ENCODE results near the gene SLC46A1.
A peak's percentile ranks its signal among the peaks of the same experiment; 100 is the strongest.
"Not testable (repeated sequence)": the region's sequence is repeated elsewhere in the genome, so short reads cannot be mapped to it uniquely, and the experiment has no call there.

SLC46A1 gene

GRCh38 chr17:28405632-28406472 is at the start of gene SLC46A1:
Gene SLC46A1 (minus strand): TSS chr17:28406212. CDS start chr17:28406114, 98 bp downstream.
- peak; percentile 27 for DNase-seq (ENCODE audit: low read depth)

DNA sequence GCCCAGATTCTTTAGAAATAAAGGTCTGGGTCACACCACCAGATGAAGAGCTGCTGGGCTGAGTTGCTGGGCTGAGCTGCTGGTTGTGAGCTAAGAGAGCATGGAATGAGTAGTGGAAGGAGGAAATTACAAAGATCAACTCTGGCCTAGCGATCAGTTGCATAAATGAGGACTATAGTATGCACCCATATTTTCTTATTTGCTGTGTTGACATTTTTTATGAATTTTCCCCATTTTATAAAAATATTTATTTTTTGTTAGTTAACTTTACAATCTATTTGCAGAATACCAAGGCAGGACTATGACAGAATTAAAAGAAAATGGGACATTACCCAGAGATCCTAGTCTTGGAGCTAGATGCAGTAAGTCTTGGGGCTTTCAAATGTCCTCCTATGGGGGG is 43.8 kb upstream of the SLC46A1 start:
- no peak for DNase-seq (ENCODE audit: low read depth)

DNA sequence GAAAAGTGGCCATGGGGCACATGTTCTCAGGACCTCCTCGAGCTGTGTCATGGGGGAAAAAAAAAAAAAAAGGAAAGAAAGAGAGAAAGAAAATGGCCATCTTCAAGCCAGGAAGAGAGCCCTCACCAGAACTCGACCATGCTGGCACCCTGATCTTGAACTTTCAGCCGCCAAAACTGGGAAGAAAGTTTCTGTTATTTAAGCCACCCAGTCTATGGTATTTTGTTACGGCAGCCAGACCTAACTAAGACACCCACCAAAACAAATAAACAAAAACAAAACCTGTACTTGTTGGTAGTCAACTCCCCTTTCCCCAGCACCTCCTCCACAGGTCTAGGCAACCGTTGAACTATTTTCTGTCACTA is 41.4 kb upstream of the SLC46A1 start:
- no peak for DNase-seq (ENCODE audit: low read depth)

DNA sequence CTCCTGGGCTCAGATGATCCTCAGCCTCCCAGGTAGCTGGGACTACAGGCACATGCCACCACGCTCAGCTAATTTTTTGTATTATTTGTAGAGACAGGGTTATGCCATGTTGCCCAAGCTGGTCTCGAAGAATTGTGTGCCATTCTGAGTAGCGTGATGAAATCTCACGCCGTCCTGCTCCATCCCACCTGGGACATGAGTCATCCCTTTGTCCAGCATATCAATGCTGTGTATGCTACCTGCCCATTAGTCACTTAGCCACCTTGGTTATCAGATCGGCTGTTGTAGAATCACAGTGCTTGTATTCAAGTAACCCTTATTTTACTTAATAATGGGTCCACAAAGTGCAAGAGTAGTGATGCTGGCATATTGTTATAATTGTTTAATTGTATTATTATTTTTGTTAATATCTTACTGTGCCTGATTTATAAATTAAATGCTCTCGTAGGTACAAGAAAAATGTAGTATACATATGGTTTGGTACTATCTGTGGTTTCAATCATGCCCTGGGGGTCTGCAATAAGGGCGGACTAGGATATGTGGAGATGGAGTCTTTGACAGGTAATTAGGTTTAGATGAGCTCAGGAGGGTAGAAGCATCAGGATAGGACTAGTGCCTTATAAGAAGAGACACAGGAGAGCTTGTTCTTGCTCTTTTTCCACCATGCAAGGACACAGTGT is 40.8 kb upstream of the SLC46A1 start:
- no peak for DNase-seq (ENCODE audit: low read depth)

DNA sequence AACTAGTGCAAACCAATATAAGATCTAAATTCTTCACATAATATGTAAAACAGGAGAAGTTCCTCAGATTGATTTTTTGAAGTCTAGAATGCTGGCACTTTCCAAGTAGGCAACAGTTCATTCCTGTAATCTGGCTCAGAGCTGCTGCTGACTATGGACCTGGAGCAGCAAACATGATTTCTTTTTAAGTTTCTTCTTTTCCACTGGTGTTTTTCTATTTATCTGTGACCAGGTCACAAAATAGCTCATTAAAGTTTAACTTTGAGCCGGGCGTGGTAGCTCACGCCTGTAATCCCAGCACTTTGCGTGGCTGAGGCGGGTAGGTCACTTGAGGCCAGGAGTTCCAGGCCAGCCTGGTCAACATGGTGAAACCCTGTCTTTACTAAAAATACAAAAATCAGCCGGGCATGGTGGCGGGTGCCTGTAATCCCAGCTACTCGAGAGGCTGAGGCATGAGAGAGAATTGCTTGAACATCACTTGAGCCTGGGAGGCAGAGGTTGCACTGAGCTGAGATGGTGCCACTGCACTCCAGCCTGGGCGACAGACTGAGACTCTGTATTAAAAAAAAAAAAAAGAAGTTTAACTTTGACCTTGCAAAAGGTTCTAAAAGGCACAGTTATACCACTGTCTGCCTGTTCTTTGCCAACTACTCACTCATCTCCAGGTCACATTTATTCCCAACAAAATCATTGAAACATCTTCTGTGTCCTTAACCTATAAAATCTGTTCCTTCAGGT is 38.1 kb upstream of the SLC46A1 start:
- DNase-seq (ENCODE audit: low read depth) = no peak

- DNase-seq (ENCODE audit: low read depth) = not testable (repeated sequence)
Observed at GRCh38 chr17:28434326-28434725, 28.3 kb upstream of the SLC46A1 start.

DNA sequence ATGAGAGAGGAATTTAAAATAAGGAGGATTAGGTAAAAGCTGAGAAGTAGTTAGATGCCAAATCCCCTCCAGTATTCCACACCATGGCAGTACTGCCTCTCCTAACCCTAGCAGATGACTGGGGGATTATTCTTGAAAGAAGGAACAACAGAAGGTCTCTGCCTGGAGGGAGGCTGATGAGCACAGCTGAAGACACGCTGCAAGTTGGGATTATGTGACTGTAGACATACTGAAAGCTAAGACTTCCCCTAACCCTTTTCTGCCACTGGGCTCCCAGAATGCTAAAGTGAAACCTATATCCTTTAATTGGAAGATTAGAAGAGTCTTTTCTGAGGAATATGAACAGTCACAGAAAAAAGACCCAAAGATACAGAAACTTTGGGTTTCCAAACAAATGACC is 27.7 kb upstream of the SLC46A1 start:
- DNase-seq (ENCODE audit: low read depth) = no peak

GRCh38 chr17:28427982-28428381 is 22.0 kb upstream of the SLC46A1 start:
- not testable (repeated sequence) for DNase-seq (ENCODE audit: low read depth)

DNA sequence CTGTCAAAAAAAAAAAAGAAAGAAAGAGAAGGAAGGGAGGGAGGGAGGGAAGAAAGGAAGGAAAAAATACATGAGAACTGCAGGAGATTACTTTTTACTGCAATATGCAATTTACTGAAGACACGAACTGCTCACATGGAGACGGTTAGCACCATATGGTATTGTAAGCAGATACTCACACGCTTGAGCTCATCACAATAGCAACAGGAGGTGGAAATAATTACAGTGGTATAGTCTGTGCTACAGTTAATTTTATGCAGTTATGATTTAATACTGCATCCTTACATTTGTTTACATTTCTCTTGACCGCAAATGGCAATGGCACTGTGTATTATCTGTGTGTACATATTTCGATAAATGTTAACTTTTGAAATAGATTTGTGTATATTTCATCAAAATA is 21.4 kb upstream of the SLC46A1 start:
- DNase-seq (ENCODE audit: low read depth) = peak; percentile 72

- DNase-seq (ENCODE audit: low read depth) = no peak
Observed at GRCh38 chr17:28426081-28426519, 20.1 kb upstream of the SLC46A1 start.

DNA sequence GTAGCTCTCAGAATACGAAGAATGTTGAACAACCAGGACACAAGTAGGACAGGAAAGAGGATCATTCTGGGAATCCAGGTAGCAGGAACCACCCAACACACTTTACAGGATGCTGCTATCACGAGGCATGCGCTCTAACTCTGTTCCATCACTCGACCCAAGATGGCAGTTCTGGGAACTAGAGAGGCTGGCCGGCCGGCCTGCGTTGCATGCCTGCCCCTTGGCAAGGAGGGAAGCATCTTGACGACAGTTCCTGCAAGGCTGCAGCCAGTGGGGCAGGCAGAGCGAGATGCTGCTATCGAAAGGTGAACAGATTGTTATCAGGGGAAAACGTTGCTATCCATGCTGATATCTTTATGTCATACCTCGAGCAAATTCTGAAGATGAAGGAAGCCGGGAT is 19.2 kb upstream of the SLC46A1 start:
- DNase-seq (ENCODE audit: low read depth) = no peak

GRCh38 chr17:28421787-28422305 is 15.8 kb upstream of the SLC46A1 start:
- DNase-seq (ENCODE audit: low read depth) = no peak

- DNase-seq (ENCODE audit: low read depth) = peak; percentile 58
Observed at GRCh38 chr17:28416703-28417311, 10.8 kb upstream of the SLC46A1 start.

DNA sequence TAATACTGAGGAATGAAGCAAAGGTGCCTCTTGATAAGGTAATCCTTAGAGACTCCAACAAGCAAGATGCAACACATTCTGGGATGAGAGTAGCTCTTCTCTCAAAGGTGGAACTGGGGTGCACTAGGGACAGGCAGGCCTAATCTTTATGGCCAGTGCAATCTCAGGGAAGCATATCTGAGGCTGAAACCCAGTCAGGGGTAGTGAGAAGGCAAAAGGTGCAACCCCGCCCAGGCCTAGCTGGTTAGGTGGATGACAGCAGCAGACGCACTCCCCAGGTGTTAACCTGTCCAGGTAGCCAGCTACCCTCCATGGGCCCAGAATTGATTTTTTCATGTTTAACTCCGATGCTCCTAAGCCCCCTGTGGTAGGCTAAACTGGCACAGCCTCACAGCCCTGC is 9.9 kb upstream of the SLC46A1 start:
- DNase-seq (ENCODE audit: low read depth) = no peak

GRCh38 chr17:28413804-28414203 is 7.8 kb upstream of the SLC46A1 start:
- no peak for DNase-seq (ENCODE audit: low read depth)

GRCh38 chr17:28412099-28412498 is 6.1 kb upstream of the SLC46A1 start:
- DNase-seq (ENCODE audit: low read depth) = no peak

GRCh38 chr17:28407974-28408306 is 1.9 kb upstream of the SLC46A1 start:
- DNase-seq (ENCODE audit: low read depth) = no peak

DNA sequence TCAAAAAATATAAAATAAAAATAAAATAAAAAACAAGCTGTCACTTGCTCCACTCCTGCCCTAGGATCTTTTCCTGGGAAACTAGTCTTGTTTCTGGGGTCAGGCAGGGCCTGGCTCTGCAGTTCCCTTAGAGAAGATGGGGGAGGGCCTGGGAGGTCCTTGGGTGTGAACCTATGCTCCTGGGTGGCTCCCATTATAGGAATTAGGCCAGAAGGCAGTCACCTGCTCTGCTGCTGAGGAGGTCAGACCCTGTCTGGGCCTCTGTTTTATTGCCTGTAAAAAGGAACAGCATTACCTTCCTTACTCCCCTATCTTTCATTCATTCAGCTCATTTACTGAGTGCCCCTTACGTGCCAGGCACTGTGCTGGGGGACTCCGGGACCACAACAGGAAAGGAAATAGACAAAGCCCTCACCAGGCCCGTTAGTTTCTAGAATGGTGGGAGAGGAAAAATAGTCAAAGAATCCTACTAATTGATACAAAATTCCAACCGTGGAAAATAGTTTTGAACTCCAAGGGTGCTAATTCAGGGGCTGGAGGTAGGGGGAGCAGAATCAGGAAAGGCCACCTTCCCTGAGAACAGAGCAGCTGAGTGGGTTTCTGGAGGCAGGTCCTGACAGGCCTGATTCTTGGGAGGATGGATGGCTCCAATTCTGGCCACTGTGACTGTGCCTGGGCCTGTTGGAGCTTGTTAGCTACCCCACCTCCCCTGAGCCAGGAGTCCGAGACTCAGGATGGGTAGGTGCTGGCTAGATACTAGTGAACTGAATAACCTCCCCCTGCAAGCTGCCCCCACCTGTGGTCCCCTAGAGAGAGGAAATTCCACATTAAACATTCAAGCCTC is 1.3 kb upstream of the SLC46A1 start:
- no peak for DNase-seq (ENCODE audit: low read depth)

GRCh38 chr17:28406473-28406814 is 432 bp upstream of the SLC46A1 start:
- DNase-seq (ENCODE audit: low read depth) = no peak

GRCh38 chr17:28404812-28405570 is 1.0 kb downstream of the SLC46A1 start:
- DNase-seq (ENCODE audit: low read depth) = no peak

GRCh38 chr17:28404461-28404811 is 1.6 kb downstream of the SLC46A1 start:
- no peak for DNase-seq (ENCODE audit: low read depth)
